Thyroid gland (tissue), 4 donors: ENCODE data around the gene SLC11A2.

Experiments
- POLR2A ChIP-seq, 2 donors: fragments of 450-650 bp; IDR thresholded peaks; one replicate each; pipeline ENCODE4 v1.6.1; 2017; ENCODE audit warnings: antibody characterized with exemption in 2 of 2, mild to moderate bottlenecking in 2 of 2, moderate library complexity in 1 of 2
- TF ChIP-seq, protein P1 (sequence below), 6 experiments: fragments of 200-600 bp in 3 of 6; fragments of 450-650 bp in 3 of 6; sonication (generic) in 3 of 6; IDR thresholded peaks; one replicate each; pipeline ENCODE4 v1.5.1; 2016 to 2019; ENCODE audit warnings: antibody characterized with exemption in 6 of 6, mild to moderate bottlenecking in 2 of 6, inconsistent platforms in 1 of 6, moderate library complexity in 1 of 6

GRCh38 chr12:50949801-50950302 is 76.3 kb downstream of the SLC11A2 start:
- TF ChIP-seq POLR2A (IDR thresholded peaks at IDR 0.05) = no peak
- TF ChIP-seq, protein P1, sequence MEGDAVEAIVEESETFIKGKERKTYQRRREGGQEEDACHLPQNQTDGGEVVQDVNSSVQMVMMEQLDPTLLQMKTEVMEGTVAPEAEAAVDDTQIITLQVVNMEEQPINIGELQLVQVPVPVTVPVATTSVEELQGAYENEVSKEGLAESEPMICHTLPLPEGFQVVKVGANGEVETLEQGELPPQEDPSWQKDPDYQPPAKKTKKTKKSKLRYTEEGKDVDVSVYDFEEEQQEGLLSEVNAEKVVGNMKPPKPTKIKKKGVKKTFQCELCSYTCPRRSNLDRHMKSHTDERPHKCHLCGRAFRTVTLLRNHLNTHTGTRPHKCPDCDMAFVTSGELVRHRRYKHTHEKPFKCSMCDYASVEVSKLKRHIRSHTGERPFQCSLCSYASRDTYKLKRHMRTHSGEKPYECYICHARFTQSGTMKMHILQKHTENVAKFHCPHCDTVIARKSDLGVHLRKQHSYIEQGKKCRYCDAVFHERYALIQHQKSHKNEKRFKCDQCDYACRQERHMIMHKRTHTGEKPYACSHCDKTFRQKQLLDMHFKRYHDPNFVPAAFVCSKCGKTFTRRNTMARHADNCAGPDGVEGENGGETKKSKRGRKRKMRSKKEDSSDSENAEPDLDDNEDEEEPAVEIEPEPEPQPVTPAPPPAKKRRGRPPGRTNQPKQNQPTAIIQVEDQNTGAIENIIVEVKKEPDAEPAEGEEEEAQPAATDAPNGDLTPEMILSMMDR (IDR thresholded peaks at IDR 0.05) = no peak
